ENCODE data around the gene SHCBP1.
"Not testable (repeated sequence)": the region's sequence is repeated elsewhere in the genome, so short reads cannot be mapped to it uniquely, and the experiment has no call there.

SHCBP1 gene, protein sequence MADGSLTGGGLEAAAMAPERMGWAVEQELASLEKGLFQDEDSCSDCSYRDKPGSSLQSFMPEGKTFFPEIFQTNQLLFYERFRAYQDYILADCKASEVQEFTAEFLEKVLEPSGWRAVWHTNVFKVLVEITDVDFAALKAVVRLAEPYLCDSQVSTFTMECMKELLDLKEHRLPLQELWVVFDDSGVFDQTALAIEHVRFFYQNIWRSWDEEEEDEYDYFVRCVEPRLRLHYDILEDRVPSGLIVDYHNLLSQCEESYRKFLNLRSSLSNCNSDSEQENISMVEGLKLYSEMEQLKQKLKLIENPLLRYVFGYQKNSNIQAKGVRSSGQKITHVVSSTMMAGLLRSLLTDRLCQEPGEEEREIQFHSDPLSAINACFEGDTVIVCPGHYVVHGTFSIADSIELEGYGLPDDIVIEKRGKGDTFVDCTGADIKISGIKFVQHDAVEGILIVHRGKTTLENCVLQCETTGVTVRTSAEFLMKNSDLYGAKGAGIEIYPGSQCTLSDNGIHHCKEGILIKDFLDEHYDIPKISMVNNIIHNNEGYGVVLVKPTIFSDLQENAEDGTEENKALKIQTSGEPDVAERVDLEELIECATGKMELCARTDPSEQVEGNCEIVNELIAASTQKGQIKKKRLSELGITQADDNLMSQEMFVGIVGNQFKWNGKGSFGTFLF

DNA sequence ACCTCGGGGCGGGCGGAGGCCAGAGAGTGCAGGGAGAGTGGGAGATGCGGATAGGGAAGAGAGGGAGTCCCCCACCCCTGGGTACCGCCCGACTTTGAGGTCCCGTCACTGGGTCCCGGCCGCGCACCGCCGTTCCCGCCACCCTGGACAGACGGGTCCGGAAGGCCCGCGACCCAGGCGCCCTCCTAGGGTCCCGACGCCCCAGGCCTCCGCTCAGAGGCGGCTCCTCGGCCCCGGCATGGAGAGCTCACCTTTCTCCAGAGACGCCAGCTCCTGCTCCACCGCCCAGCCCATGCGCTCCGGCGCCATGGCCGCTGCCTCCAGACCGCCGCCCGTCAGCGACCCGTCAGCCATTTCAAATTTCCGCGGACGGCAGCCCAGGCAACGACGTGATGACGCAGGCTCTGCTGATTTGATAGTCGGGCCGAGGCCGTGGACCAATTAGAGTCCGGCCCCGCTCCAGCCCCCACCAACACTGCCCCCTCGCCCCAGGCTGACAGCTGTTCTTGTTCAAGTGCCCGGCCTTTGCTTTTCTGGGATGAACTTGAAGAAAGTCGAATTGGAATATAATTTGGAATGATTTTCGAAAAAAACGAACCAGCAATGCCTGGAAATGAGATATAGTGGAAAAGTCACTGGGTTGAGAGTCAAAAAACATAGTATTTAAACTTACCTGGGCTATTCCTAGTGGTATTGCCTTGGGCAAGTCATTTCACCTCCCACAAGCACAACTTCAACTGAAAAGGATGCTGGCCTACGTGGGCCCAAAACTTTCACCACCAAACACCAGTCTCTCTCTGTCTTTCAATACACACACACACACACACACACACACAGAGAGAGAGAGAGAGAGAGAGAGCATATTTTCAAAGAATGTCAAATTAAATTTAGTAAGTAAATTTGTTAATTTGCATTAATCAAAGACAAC lies at the start of gene SHCBP1:
SHCBP1 (minus strand) TSS at position 374 of the 928 bp plus-strand sequence; CDS start at position 354, 20 bp downstream.
- DNase-seq (ENCODE audit: low read depth in 2 of 3, low spot score in 2 of 3) = peak; percentile 44 to 68 (median 60)

DNA sequence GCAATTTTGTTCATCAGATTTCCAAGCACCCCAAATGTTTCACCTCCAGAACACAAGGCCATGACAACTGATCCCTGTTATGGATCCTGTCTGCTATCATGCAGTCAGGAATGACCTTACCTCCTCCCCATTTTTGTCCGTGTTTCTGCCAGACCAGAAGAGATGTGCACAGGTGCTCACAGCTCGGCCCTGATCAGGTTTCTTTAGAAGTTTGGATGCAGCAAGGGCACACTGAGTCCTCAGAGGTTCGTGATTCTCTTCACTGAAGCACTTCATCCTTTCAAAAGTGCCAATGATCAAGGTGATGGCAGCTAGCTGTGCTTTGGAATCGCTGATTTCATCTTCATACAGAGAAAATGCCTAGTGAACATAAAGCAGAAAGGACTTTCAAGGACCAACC lies 40.9 kb upstream of the SHCBP1 start:
- DNase-seq (ENCODE audit: low read depth in 2 of 3, low spot score in 2 of 3) = no peak

DNA sequence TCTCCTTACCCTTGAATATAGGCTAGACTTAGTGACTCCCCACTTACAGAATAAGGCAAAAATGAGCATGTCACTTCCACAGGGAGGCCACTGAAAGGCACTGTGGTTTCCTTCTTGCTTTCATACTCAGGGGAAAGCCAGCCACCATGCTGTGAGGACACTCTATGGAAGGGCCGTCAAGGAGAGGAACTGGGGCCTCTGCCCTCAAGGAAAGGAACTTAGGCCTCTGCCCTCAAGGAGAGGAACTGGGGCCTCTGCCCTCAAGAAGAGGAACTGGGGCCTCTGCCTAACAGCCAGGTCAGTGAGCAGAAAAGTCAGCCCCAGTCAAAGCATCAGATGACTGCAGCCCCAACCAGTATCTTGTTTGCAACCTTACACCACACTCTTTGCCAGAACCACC lies 37.7 kb upstream of the SHCBP1 start:
- DNase-seq (ENCODE audit: low read depth in 2 of 3, low spot score in 2 of 3) = no peak

DNA sequence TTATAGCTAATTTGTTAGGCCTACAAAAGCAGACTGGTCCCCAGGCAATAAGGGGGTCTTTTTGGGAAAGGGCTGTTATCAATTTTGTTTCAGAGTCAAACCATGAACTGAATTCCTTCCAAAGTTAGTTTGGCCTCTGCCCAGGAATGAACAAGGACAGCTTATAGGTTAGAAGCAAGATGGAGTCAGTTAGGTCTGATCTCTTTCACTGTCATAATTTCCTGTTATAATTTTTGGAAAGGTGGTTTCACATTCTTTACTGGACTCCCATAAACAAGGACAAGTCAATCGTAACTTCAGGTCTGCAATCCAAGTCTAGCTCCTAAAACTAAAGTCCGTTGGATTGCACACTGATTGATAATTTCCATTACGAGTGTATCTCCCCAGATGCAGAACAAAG lies 30.1 kb upstream of the SHCBP1 start:
- no peak for DNase-seq (ENCODE audit: low read depth in 2 of 3, low spot score in 2 of 3)

DNA sequence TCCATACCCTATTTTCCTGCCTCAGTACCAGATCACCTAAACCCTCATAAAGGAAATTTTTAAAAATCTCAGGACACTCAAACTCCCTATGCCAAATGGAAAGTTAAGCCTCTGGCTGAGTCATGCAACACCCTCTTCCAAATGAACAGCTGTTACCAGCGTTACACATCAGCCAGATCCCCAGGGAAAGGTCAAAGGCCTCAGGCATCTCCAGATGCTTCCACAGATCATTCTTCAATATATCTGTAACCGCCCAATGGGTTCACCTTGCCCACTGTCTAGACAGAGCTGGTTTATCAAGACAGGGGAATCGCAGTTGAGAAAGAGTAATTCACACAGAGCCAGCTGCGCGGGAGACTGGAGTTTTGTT lies 29.1 kb upstream of the SHCBP1 start:
- DNase-seq (ENCODE audit: low read depth in 2 of 3, low spot score in 2 of 3) = no peak

DNA sequence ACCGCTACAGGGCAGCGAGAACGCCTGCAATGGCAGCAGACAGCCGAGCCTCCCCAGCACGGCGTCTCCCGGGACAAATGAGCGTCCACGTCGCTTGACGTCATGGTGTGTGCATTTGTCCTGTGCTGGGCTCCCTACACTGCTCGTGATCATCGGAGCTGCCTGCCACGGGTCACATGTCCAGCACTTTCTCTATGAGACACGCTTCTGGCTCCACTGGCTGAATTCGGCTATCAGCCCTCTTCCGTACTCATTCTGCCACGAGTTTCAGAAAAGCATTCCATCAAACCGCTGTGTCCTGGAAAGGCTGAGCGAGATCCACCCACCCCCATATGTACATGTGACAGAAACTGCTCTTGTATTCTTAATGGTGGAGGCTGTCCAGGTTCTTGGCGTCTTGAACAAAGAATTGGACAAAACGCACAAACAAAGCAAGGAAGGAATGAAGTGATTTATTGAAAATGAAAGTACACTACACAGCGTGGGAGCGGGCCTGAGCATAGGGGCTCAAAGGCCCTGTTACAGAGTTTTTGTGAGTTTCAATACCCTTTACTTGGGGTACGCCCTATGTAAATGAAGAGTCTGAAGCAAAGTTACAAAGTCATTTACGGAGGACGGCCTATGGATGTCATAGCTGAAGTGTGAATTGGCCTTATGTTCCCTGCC lies 28.5 kb upstream of the SHCBP1 start:
- no peak for DNase-seq (ENCODE audit: low read depth in 2 of 3, low spot score in 2 of 3)

DNA sequence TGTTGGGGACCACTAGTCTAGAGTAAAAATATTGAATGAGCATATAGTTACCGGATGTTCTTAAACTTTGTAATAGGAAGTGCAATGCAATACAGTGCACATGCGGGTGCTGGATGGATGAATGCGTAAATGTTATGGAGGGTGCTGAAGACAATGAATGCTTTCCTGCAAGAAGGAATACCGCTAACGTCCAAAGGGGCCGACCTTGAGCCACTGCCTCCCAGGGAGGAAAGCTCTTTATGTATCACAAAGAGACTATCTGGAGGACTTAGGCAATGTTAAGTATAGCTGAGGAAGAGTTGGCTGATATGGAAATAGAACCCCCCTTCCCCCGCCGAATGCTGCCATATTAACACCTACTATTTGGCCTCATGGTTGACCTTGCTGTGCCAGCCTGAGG lies 27.5 kb upstream of the SHCBP1 start:
- no peak for DNase-seq (ENCODE audit: low read depth in 2 of 3, low spot score in 2 of 3)

DNA sequence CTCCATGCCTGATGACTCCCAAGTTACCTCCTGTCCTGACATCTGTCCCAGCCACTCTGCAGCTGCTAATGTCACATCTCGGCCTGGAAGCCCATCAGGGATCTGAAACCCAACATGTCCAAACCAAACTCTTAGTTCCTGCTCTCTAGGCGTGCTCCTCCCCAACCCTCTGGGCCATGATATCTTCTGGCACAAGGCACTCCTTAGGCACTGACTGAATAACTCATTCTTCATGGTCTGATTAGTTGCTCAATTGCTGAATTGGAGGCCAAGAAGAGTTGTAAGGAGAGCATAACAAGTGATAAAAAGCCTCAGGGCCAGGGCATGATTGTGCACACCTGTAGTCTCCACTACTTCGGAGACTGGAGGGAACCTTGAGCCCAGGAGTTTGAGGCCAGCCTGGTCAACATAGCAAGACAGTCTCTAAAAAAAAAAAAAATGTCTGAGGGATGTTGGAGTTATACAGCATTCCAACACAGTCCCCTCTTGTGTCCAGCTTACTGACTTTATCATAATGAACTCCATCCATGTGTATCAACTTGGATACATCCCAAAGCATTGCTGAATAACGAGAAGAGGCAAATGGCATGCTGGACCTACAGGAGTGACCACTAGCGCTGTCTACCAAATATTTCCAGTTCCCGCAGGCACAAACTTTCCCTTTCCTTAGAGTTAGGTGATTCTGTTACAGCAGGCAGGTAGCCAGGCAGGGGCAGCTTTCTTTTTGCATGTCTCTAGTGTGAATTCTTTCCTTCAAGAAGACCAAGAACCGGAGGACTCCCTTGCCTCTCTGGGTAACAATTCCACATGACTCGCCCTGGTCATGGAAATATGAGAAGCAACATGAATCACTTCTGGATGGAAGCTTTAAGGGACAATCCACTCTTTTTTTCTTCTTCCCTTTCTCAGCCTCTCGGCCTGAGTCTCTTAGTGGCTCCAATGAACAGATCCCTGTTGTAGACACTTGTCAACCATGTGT lies 18.1 kb upstream of the SHCBP1 start:
- DNase-seq (ENCODE audit: low read depth in 2 of 3, low spot score in 2 of 3) = no peak

DNA sequence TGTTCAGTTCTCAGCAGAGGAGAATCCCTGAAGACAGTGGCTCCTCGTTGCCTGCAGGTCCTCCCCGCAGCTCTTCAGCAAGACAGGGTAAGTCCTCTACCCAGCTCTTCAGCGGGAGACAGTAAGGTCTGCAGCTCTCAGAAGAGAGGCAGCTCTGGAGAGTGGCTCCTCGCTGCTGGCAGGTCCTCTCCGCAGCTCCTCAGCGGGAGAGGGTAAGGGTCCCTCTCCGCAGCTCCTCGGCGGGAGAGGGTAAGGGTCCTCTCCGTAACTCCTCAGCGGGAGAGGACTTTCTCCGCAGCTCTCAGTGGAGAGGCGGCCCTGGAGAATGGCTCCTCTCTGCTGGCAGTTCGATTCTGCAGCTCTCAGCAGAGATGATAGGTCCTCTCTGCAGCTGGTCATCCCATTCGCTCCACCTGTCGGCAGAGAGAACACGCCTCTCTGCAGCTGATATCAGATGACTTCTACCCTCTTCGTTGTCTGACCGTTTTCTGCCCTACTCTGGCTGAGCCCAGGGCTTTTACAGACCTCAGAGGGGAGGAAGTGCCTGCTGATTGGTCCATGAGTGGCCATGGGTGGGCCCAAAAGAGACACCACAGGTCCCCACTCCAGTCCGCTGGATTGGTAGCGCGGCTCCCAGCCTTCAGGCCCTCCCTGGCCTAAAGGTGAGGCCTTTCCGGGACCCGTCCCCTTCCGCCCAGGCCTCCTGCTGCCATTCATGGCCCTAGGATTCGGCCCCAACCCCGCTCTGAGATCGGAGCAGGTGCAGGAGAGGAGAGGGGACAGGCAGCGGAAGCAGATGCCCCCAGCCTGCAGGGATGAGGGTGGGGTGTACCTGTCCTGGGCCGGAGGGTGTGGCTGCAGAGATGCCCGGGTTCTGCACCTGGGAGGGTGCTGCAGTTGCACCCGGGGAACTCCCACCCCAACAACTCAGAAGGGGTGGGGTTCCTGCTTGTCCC lies 11.9 kb upstream of the SHCBP1 start:
- DNase-seq (ENCODE audit: low read depth in 2 of 3, low spot score in 2 of 3) = no peak

DNA sequence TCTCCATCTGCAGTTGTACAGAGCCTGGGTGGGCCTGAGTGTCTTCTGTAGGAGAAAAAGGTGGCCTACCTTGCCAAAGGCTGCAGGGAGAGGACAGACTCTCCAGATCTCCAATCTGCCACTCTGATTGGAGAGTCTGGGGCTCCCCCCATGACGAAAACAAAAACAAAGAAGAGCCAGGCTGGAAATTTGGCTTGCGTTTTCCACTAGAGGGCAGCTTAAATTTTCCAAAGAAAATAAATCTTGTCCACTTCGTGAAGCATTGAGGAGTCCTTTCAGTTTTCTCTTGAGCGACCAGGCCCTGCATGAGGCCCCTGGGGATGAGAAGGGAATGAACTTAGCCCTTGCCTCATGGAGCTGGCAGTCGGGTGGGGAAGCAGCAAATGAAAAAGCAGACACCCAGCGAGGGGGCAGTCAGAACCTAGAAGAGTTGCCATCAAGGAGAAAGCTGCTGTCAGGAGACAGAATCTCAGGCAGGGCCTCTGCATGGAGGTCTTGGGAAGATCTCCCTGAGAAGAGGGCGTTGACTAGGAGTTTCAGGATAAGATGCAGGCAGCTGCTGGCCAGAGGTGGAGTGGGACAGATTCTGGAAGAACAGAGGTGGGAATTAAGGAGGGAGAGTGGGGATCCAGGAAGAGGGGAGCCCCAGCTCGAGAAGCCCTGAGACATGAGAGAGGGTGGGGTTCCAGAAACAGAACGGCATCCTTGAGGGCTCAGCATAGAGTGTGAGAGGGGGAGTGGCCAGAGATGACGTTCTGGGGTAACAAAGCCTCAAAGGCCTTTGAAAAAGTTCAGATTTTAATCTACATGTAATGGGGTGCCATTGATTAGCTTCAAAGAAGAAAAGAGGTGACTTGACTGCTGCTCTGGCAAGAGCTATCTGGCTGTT lies 8.4 kb upstream of the SHCBP1 start:
- DNase-seq (ENCODE audit: low read depth in 2 of 3, low spot score in 2 of 3) = no peak

DNA sequence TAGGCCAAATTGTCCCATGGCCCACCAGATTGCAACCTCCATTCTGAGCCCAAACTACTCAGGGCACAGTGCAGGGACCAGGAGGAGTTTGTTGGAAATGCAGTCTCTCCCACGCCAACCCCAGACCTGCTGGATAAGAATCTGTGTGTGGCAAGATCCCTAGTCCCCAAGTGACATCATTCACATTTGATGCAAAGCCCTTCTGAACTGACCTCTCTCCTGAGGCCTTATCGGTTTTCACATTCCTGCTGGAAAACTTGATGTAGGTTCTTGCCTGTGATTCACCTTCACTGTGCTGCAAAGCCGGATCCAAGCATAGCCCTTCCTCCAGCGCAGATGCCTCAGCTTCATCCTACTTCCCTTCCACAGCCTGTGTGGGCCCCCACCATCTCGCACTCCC lies 6.6 kb upstream of the SHCBP1 start:
- no peak for DNase-seq (ENCODE audit: low read depth in 2 of 3, low spot score in 2 of 3)

DNA sequence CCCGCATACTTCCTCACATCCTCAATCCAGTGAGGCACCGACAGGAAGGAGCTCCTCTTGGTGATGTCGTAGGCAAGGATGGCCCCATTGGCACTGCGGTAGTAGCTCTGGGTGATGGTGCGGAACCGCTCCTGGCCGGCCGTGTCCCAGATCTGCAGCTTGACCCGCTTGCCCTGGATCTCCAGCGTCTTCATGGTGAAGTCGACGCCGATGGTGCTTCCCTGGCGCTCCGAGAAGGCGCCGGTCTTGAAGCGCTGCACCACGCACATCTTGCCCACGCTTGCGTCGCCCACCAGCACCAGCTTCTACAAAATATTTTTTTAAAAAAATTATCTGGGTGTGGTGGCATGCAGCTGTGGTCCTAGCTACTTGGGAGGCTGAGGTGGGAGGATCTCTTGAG lies 5.5 kb upstream of the SHCBP1 start:
- DNase-seq (ENCODE audit: low read depth in 2 of 3, low spot score in 2 of 3) = not testable (repeated sequence)

DNA sequence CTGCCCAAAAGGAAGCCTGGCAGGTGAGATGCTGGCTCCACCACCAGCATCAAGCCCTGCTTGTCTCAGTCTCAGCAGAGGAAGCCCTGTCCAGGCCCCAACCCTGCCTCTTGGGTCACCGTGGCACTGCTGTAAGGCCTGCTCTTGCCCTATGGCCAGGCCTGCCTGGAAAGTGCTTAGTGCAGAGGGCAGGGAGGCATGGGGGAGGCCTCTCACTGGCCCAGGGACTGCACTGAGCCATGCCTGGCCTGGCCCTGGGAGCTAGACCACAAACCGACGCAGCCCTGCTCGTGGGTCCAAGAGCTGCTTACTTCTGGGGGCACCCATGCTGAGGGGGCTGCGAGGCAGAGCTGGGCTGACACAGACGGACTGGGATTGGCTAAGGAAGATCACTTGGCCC lies 3.7 kb upstream of the SHCBP1 start:
- DNase-seq (ENCODE audit: low read depth in 2 of 3, low spot score in 2 of 3) = not testable (repeated sequence)

DNA sequence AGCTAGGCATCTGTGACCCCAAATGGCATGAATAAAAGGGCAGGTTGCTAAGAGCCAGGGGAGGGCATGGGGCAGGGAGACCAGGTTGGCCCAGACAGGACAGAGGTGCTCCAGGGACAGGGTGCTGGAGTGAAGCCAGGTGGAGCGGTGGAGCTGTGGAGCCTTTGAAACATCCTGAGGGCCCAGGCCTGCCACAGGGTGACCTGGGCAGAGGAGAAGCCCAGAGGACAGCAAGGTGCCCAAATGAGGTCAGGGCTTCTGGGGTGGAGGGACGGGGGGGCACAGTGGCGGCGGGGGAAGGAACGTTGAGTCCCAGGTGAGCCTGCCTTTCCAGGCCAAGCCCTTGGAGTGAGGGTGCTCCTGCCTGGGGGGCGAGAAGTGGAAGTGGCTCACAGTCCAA lies 2.5 kb upstream of the SHCBP1 start:
- DNase-seq (ENCODE audit: low read depth in 2 of 3, low spot score in 2 of 3) = not testable (repeated sequence)

DNA sequence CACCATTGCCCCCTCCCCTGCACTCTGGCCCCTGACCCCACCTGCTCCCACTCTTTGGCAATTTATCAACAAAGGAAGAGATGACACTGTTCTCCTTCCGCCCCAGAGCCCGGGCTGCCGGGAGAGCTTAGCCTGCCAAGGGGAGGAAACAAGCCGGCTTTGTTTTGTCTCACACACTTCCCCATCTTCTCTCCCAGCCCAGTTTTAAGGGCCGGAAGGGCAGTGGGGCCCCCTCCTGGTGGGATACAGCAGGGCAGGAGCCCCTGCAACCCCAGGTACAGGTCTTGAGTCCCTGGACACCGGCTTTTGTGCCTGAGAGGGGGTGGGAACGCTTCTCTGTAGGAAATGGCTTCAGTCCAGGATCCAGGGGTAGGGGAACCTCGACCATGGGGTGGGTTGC lies 2.1 kb upstream of the SHCBP1 start:
- DNase-seq (ENCODE audit: low read depth in 2 of 3, low spot score in 2 of 3) = not testable (repeated sequence)

DNA sequence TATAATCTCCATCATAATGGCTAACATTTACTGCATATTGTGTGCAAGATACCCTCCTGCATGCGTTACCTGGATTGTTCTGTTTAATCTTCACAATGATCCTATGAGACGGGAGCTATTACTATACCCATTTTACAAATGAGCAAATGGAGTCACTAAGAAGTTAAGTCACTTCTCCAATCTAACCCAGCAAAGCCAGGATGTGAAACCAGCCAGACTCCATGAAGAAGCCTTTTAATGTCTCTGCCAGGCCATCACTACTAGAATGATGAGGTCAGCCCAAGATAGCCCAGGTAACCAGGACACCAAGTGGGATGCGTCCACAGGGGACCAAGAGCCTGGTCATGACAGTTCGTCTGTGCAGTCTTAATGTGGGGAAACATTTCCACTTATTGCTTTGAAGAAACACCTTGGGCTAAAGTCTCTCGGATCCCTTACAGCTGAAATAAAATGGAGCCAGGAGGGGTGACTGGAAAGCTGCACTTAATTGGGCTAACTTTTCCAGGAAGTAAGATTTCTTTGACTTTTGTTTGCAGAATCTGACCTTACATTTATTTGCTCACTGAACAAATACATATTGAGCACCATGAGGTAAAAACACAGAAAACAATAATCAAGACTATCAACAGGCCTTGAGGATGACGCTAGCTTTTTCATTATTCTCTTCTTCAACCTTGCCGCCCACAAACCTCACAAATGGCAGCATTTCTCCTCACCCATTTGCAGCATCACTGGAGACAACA lies 926 bp upstream of the SHCBP1 start:
- DNase-seq (ENCODE audit: low read depth in 2 of 3, low spot score in 2 of 3) = no peak

Measured in activated CD8-positive, alpha-beta memory T cell treated with anti-CD3 and anti-CD28 coated beads for 48 hours (primary cell).